8988T (cell line): ENCODE results near the gene ZNF547.

Experiments
- DNase-seq: peaks from one replicate; pipeline ENCODE4 v3.0.0; 2011

The ZNF547 gene

GRCh38 chr19:57376151-57376550 lies 12.8 kb downstream of the ZNF547 start:
- no peak for DNase-seq

- DNase-seq = no peak
These were observed 14.3 kb downstream of the ZNF547 start for GRCh38 chr19:57377498-57378146.

GRCh38 chr19:57380923-57381322 lies 17.6 kb downstream of the ZNF547 start:
- no peak for DNase-seq

- no peak for DNase-seq
These were observed 19.6 kb downstream of the ZNF547 start for GRCh38 chr19:57382806-57383488.

GRCh38 chr19:57389194-57389729 lies 25.9 kb downstream of the ZNF547 start:
- no peak for DNase-seq

- DNase-seq = peak; percentile 47
These were observed 26.6 kb downstream of the ZNF547 start, which contains the start of gene ZNF548 for GRCh38 chr19:57389730-57390598. TSS of gene ZNF548 (plus strand) at chr19:57389854. CDS start at chr19:57390100, 246 bp downstream.

GRCh38 chr19:57395710-57396109 lies 32.4 kb downstream of the ZNF547 start:
- no peak for DNase-seq

- DNase-seq = no peak
These were observed 35.5 kb downstream of the ZNF547 start for GRCh38 chr19:57398868-57399267.

- DNase-seq = no peak
These were observed 40.6 kb downstream of the ZNF547 start for GRCh38 chr19:57403737-57404563.

- peak; percentile 71 for DNase-seq
These were observed 43.3 kb downstream of the ZNF547 start for GRCh38 chr19:57406516-57407123.

- peak; percentile 60 for DNase-seq
These were observed 47.7 kb downstream of the ZNF547 start, which contains the start of gene ZNF17 for GRCh38 chr19:57410877-57411671. TSS of gene ZNF17 (plus strand) at chr19:57411161. CDS start at chr19:57413616, 2,455 bp downstream.

GRCh38 chr19:57419439-57419838 lies 56.1 kb downstream of the ZNF547 start:
- no peak for DNase-seq

GRCh38 chr19:57421037-57421436 lies 57.7 kb downstream of the ZNF547 start:
- no peak for DNase-seq
